Left ventricle myocardium inferior (tissue), 1 donor: ENCODE measurements around the gene APOO. TPM values are rescaled to one million over a fixed set of nuclear protein-coding genes. Genes with fewer than 3 reads are reported as not detected.
A peak's percentile ranks its signal among the peaks of the same experiment; 100 is the strongest.
"Not testable (repeated sequence)": the region's sequence is repeated elsewhere in the genome, so short reads cannot be mapped to it uniquely, and the experiment has no call there.

Experiments
- DNase-seq: peaks from one replicate; pipeline ENCODE4 v3.0.0-alpha.2; 2020
- H3K27ac ChIP-seq: fragments of 200-600 bp; replicated peaks from 2 replicates; pipeline ENCODE4 v1.8.0; 2021
- H3K27me3 ChIP-seq: fragments of 200-600 bp; 2 replicates; pipeline ENCODE4 v1.8.0; 2021; ENCODE audit warnings: low read depth
- H3K36me3 ChIP-seq: fragments of 200-600 bp; 2 replicates; pipeline ENCODE4 v1.8.0; 2021
- H3K4me1 ChIP-seq: fragments of 200-600 bp; 2 replicates; pipeline ENCODE4 v1.8.0; 2021
- H3K4me3 ChIP-seq: fragments of 200-600 bp; 2 replicates; pipeline ENCODE4 v1.8.0; 2021; ENCODE audit warnings: mild to moderate bottlenecking, moderate library complexity
- H3K9me3 ChIP-seq: fragments of 200-600 bp; replicated peaks from 2 replicates; pipeline ENCODE4 v1.8.0; 2021
- CTCF ChIP-seq: fragments of 200-600 bp; IDR thresholded peaks from 2 replicates; pipeline ENCODE4 v1.8.0; 2021; ENCODE audit warnings: antibody characterized with exemption, mild to moderate bottlenecking, borderline replicate concordance
- intact Hi-C: fragments of 100-400 bp; cut with micrococcal nuclease; formaldehyde crosslinking; loops from one replicate; pipeline ENCODE4 v1.11.0; 2022
- total RNA-seq: library from RNA; stranded (reverse); fragmentation: NEBNext Ultra II Directional; extraction: Animal tissue kit (Norgen Biotek cat#: 25700); gene quantifications from one replicate; pipeline ENCODE4 v1.2.1, GENCODE V29; 2021
- donor health status: DM: no; HTN: yes; CAD: no; lungs with severe emphysema.

Gene APOO
- total RNA-seq, 1 donor from 2014 or later = 102 TPM

DNA sequence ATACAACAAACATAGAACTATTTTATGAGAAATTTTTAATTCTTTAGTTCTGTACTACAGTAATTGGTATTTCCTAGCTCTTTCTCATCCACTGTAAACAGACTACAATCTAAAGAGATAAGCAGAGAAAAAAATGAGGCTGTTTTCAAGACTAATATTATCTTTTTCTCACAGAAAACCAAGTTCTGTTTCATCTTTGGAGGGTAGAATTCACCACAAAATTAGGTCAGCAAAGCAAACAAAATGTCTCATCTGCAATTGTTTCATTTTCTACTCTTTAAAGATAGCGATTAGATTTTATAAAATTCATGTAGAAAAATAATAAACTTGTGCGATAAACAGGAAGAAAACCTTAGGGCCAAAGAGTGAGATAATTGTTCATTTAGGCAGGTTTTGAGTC, 10.8 kb downstream of the APOO start:
- Histone ChIP-seq H3K4me1 (peaks cover 32% of the 10 kb centered on the region), H3K4me3 (no peak overlapping the region), H3K27ac (no peak overlapping the region), H3K36me3 (no peaks in the 10 kb centered on the region), H3K9me3 (no peaks in the 10 kb centered on the region), H3K27me3 (no peaks in the 10 kb centered on the region)
- DNase-seq = no peak
- intact Hi-C loops = no loop called here
- TF ChIP-seq CTCF = no peak

DNA sequence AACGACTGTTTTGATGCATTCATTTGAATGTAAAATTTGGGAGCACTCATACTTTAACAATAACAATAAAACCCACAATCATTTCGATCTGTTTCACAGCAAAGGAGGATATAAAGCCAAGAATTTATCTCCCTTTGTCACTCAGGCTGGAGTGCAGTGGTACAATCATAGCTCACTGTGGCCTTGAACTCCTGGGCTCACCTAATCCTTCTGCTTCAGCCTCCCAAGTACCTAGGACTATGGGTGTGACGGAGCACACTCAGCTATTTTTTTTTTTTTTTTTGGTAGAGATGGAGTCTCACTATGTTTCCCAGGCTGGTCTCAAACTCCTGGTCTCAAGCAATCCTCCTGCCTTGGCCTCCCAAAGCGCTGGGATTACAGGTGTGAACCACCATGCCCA, 11.2 kb downstream of the APOO start:
- H3K36me3 ChIP-seq, H3K9me3 ChIP-seq, H3K27me3 ChIP-seq, H3K27ac ChIP-seq, H3K4me3 ChIP-seq, DNase-seq, intact Hi-C loops: not testable (repeated sequence)
- peaks cover 27% of the 10 kb centered on the region for H3K4me1 ChIP-seq

DNA sequence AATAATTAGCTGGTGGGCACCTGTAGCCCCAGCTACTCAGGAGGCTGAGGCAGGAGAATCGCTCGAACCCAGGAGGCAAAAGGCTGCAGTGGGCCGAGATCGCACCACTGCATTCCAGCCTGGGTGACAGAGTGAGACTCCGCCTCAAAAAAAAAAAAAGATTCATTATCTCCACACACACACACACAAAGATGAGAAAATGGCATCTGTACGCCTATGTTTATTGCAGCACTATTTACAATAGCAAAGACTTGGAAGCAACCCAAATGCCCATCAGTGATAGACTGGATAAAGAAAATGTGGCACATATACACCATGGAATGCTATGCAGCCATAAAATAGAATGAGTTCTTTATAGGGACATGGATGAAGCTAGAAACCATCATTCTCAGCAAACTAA, 12.7 kb downstream of the APOO start:
- intact Hi-C loops, H3K27me3 ChIP-seq: not testable (repeated sequence)

GRCh38 chrX:23890933-23891332, 16.8 kb downstream of the APOO start:
- no peaks in the 10 kb centered on the region for H3K4me1 ChIP-seq
- H3K9me3 ChIP-seq = no peaks in the 10 kb centered on the region
- no peak for TF ChIP-seq CTCF
- no peaks in the 10 kb centered on the region for H3K27me3 ChIP-seq
- no peak overlapping the region for H3K4me3 ChIP-seq
- H3K36me3 ChIP-seq = no peaks in the 10 kb centered on the region
- DNase-seq = no peak
- no peak overlapping the region for H3K27ac ChIP-seq
- intact Hi-C loops = no loop called here

More for the DNA sequence above, 12.7 kb downstream of the APOO start:
- H3K4me3 ChIP-seq, H3K36me3 ChIP-seq, H3K27ac ChIP-seq, H3K9me3 ChIP-seq, DNase-seq: not testable (repeated sequence)
- H3K4me1 ChIP-seq = peaks cover 12% of the 10 kb centered on the region

DNA sequence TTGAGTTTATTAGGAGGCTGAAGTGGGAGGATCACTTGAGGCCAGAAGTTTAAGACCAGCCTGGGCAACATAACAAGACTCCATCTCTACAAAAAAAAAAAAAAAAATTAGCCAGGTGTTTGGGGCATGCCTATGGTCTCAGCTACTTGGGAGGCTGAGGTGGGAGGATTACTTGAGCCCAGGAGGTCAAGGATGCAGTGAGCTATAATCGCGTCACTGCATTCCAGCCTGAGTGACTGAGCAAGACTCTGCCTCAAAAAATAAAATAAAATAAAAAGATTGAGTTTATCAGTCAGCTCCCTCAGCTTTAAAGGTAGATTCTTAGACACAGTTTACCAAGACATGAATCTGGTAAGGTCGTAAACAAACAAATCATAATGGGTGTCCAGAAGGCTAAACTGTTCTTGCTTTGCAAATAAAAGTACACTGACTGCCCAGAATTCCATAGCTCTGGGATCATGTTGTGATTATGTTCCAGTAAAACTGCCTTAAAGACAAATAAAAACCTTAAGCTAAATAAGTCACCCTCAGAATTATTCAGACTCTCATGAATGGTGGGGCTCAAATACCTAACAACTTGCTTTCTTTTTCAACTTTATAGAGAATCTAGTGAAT, 18.7 kb downstream of the APOO start:
- intact Hi-C loops = no loop called here
- H3K27me3 ChIP-seq = no peaks in the 10 kb centered on the region
- H3K27ac ChIP-seq = peak overlapping the region; percentile 8
- no peaks in the 10 kb centered on the region for H3K9me3 ChIP-seq
- no peak for DNase-seq
- H3K36me3 ChIP-seq = no peaks in the 10 kb centered on the region
- no peak overlapping the region for H3K4me3 ChIP-seq
- H3K4me1 ChIP-seq = no peaks in the 10 kb centered on the region
- TF ChIP-seq CTCF = no peak

GRCh38 chrX:23887918-23888317, 19.8 kb downstream of the APOO start:
- H3K4me3 ChIP-seq = no peak overlapping the region
- no peak for DNase-seq
- H3K36me3 ChIP-seq = no peaks in the 10 kb centered on the region
- H3K27ac ChIP-seq = no peak overlapping the region
- no peaks in the 10 kb centered on the region for H3K27me3 ChIP-seq
- no peaks in the 10 kb centered on the region for H3K9me3 ChIP-seq
- TF ChIP-seq CTCF = no peak
- H3K4me1 ChIP-seq = no peaks in the 10 kb centered on the region
- intact Hi-C loops = no loop called here

GRCh38 chrX:23887451-23887850, 20.3 kb downstream of the APOO start:
- Histone ChIP-seq H3K36me3 (no peaks in the 10 kb centered on the region), H3K4me1 (no peaks in the 10 kb centered on the region), H3K4me3 (no peak overlapping the region), H3K27me3 (no peaks in the 10 kb centered on the region), H3K9me3 (no peaks in the 10 kb centered on the region), H3K27ac (no peak overlapping the region)
- no peak for DNase-seq
- intact Hi-C loops = no loop called here
- TF ChIP-seq CTCF = no peak
